Subcutaneous abdominal adipose tissue (tissue), 5 donors: ENCODE measurements around the gene FAM3D.

Source experiments
- H3K27ac ChIP-seq: one replicate; pipeline ENCODE4 v1.7.0; 2013; ENCODE audit warnings: low read depth, mild to moderate bottlenecking, inconsistent platforms, low read length, moderate library complexity
- H3K27me3 ChIP-seq, 5 donors: one replicate each; pipeline ENCODE4 v1.7.0; 2013; ENCODE audit warnings: low read length in 5 of 5, inconsistent platforms in 1 of 5; ENCODE audit not compliant: control insufficient read depth in 5 of 5, insufficient read depth in 4 of 5
- H3K36me3 ChIP-seq, 5 donors: one replicate each; pipeline ENCODE4 v1.7.0; 2013; ENCODE audit warnings: low read length in 5 of 5; ENCODE audit not compliant: control insufficient read depth in 5 of 5, insufficient read depth in 5 of 5
- H3K4me1 ChIP-seq, 5 donors: one replicate each; pipeline ENCODE4 v1.7.0; 2013; ENCODE audit warnings: low read length in 5 of 5, mild to moderate bottlenecking in 3 of 5, moderate library complexity in 1 of 5; ENCODE audit not compliant: control insufficient read depth in 5 of 5, insufficient read depth in 5 of 5
- H3K4me3 ChIP-seq, 5 donors: one replicate each; pipeline ENCODE4 v1.7.0; 2013; ENCODE audit warnings: low read length in 5 of 5, low read depth in 1 of 5
- H3K9ac ChIP-seq, 5 donors: one replicate each; pipeline ENCODE4 v1.7.0; 2013; ENCODE audit warnings: low read length in 5 of 5, mild to moderate bottlenecking in 4 of 5, moderate library complexity in 3 of 5
- H3K9me3 ChIP-seq, 5 donors: one replicate each; pipeline ENCODE4 v1.7.0; 2013; ENCODE audit warnings: low read length in 5 of 5; ENCODE audit not compliant: control insufficient read depth in 5 of 5
- donor health status: healthy.
- donor health status: healthy.
- donor health status: healthy.
- donor health status: healthy.
- donor health status: healthy.

FAM3D gene

DNA sequence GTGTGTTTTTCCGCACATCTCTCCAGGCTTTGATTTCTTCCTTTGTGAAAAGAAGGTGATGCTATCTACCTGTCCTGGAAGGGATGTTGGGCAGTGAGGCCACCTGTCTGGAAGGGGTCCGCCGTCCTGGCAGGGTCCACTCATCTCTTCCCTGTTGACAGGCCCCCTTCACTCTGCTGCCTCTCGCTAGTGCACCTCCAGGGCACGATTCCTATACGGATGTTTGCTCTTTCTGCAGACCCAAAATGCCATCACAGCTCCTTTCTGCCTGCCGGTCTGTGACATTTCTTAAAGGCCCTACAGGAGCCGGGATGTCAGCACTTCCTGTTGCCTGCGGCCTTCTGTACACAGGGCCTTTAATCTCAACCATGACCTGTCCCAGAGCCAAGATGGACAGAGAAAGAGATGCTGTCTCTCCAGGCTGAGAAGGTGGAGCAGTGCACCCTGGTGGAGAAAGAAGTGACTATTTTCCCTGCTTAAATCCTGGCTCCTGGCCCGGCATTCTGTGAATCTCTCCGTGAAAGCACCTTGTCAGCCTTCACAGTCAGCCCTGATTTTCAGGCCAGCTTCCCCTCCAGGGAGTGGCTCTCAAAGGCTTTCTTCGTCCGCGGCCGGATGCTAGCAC lies 7.4 kb downstream of the FAM3D start:
- H3K27me3 ChIP-seq: peaks cover 0 to 6% (median 0%) of the 10 kb centered on the region in 5 donors
- no peak overlapping the region for H3K27ac ChIP-seq
- no peaks in the 10 kb centered on the region for H3K4me1 ChIP-seq
- no peak overlapping the region for H3K9ac ChIP-seq
- H3K9me3 ChIP-seq: no peaks in the 10 kb centered on the region
- no peak overlapping the region for H3K4me3 ChIP-seq
- no peaks in the 10 kb centered on the region for H3K36me3 ChIP-seq

DNA sequence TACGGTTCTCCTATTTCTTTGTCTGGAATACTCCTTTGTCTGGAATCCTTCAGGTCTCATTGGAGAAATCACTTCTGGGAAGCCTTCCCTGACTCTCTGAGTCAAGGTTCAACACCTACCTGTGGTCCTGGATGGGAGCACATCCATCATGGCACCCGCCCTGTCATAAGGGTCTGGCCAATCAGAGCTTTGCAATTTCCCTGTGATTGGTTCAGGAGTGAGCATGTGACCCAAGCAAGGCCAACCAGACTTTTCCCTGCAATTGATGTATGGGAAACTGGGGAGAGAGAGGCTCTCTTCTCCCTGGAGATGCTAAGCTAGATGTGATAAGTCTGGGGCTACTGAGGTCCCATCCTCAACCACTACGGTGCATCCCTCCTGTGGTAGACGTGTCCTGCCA lies 8.1 kb downstream of the FAM3D start:
- H3K36me3 ChIP-seq: no peaks in the 10 kb centered on the region
- H3K4me3 ChIP-seq: no peak overlapping the region
- H3K27me3 ChIP-seq: peaks cover 0 to 6% (median 0%) of the 10 kb centered on the region in 5 donors
- H3K9ac ChIP-seq: no peak overlapping the region
- H3K27ac ChIP-seq: no peak overlapping the region
- no peaks in the 10 kb centered on the region for H3K9me3 ChIP-seq
- no peaks in the 10 kb centered on the region for H3K4me1 ChIP-seq

DNA sequence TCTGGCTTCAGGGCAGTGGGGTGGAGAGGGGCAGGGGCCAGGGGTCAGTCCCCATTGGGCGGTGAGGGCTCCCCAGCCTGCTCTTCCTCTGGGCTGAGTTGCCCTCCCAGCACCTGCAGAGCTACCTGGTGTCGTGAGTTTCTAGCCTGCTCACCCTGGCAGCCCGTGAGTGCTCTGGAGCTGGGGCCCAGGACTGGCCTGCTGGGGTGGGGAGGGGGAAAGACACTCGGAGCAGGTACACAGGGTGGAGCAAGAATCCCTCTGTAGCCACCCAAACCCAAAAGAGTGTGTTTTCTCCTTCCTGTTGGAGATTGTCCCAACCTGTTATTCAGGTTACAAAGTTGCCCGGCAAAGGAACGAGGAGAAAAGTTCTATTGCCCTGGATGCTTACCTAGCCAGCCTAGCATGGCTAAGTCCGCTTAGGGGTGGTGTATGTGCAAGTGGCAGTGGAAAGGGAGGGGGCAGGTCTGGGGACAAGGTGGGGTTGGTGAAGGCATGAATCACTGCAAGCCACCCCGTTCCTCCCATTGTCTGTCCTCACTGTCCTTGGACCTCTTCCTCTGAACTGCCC lies 8.9 kb downstream of the FAM3D start:
- Histone ChIP-seq H3K27ac (no peak overlapping the region), H3K27me3 (peaks cover 0 to 8% (median 2%) of the 10 kb centered on the region in 5 donors), H3K9ac (no peak overlapping the region), H3K9me3 (no peaks in the 10 kb centered on the region), H3K4me3 (no peak overlapping the region), H3K36me3 (no peaks in the 10 kb centered on the region), H3K4me1 (no peaks in the 10 kb centered on the region)

DNA sequence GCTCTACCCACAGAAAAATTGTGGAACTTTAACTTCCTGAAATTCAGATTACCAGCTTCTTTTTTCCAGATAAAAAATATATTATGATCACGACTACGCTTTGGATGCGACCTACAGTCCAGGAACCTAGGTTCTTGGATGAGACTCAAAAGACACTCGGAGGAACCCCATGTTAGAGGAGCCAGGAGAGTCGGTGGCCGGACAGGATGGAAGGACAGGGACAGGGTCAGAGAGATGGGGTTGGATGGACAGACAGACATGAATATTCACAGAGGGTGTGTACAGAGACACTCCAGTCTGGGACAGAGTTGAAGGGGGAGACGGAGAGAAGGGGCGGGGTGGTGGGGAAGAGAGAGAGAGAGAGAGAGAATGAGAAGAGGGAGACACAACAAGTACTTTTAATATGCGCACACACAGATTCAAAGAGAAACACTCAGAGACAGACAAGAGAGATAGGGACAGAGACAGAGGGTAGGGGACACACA lies 9.5 kb downstream of the FAM3D start:
- peaks cover 0 to 8% (median 2%) of the 10 kb centered on the region in 5 donors for H3K27me3 ChIP-seq
- H3K4me3 ChIP-seq: no peak overlapping the region
- no peak overlapping the region for H3K9ac ChIP-seq
- H3K9me3 ChIP-seq: no peaks in the 10 kb centered on the region
- no peaks in the 10 kb centered on the region for H3K36me3 ChIP-seq
- no peaks in the 10 kb centered on the region for H3K4me1 ChIP-seq
- no peak overlapping the region for H3K27ac ChIP-seq

DNA sequence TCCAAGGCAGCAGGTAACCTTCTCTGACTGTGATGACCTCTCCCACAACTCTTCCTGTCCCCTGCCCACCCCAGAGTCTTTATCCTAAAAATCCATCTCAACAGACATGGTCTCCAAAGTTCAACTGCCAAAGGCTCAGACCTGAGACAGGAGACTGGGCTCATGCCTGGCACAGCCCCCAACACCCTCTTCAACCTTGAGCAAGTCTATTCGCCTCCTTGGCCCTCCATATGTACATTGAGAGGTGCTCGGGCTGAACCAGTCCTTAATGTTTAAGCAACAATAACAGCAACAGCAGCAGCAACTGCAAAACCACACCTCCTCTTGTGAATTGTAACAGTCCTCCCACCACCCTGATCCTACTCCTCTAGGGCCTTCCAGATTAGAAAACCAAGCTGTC lies 9.9 kb downstream of the FAM3D start:
- Histone ChIP-seq H3K27me3 (peaks cover 0 to 8% (median 2%) of the 10 kb centered on the region in 5 donors), H3K9ac (no peak overlapping the region), H3K4me1 (no peaks in the 10 kb centered on the region), H3K9me3 (no peaks in the 10 kb centered on the region), H3K4me3 (no peak overlapping the region), H3K36me3 (no peaks in the 10 kb centered on the region), H3K27ac (no peak overlapping the region)

DNA sequence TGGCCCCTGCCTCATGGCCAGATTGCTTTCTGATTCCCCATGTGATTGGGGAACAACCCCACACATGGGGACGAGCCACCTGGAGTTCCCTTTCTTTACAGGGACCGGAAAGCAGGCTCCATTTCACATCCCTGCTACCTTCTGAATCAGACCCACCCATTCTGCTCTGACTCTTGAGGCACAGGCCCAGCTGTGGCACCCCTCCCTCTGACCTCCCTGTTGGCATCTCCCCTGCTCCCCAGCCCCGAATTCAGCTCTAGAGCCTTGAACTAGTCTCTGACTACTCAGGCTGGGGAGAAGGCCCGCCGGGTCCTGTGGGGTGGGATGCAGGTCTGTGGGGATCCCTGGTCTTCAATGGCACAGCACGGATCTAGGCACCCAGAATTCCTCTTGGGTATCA lies 12.1 kb downstream of the FAM3D start:
- Histone ChIP-seq H3K27me3 (peaks cover 0 to 8% (median 2%) of the 10 kb centered on the region in 5 donors), H3K4me3 (no peak overlapping the region), H3K4me1 (no peaks in the 10 kb centered on the region), H3K9ac (no peak overlapping the region), H3K27ac (no peak overlapping the region), H3K36me3 (no peaks in the 10 kb centered on the region), H3K9me3 (no peaks in the 10 kb centered on the region)

DNA sequence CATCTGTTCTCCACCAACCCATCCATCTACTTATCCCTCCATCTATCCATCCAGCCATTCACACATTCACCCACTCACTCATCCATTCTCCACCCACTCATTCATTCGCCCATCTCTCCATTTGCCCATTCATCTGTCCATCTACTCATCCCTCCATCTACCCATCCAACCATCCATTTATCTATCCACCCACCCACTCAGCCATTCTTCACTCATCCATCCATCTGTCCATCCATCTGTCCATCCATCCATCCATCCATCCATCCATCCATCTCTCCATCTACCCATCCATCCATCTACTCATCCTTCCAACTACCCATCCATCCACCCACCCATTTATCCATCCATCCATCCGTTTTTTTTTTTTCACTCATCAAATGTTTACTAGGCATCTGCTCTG lies 13.9 kb downstream of the FAM3D start:
- Histone ChIP-seq H3K9ac (no peak overlapping the region), H3K27ac (no peak overlapping the region), H3K9me3 (no peaks in the 10 kb centered on the region), H3K4me1 (no peaks in the 10 kb centered on the region), H3K36me3 (no peaks in the 10 kb centered on the region), H3K27me3 (peaks cover 0 to 8% (median 2%) of the 10 kb centered on the region in 5 donors), H3K4me3 (no peak overlapping the region)

DNA sequence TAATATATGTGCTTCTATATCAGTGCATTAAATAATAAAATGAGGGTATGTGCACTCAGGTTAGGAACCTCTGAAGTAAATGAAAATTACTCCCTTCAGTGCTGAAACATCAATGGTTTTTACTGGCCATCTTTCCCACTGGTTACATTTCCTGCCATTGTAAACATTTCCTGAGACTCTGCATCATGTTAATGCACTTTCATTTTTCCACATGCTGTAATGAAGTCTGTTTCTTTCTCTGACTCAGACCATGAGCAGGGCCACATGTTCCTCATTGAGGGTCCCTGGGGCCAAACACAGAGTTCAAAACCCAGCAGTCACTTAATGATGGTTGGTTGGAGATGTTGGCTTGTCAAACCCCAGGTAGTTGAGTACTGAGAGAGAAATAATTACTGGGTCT lies 15.3 kb downstream of the FAM3D start:
- peaks cover 0 to 7% (median 2%) of the 10 kb centered on the region in 5 donors for H3K27me3 ChIP-seq
- H3K4me1 ChIP-seq: no peaks in the 10 kb centered on the region
- H3K36me3 ChIP-seq: no peaks in the 10 kb centered on the region
- no peaks in the 10 kb centered on the region for H3K9me3 ChIP-seq
- H3K27ac ChIP-seq: no peak overlapping the region
- no peak overlapping the region for H3K9ac ChIP-seq
- no peak overlapping the region for H3K4me3 ChIP-seq

DNA sequence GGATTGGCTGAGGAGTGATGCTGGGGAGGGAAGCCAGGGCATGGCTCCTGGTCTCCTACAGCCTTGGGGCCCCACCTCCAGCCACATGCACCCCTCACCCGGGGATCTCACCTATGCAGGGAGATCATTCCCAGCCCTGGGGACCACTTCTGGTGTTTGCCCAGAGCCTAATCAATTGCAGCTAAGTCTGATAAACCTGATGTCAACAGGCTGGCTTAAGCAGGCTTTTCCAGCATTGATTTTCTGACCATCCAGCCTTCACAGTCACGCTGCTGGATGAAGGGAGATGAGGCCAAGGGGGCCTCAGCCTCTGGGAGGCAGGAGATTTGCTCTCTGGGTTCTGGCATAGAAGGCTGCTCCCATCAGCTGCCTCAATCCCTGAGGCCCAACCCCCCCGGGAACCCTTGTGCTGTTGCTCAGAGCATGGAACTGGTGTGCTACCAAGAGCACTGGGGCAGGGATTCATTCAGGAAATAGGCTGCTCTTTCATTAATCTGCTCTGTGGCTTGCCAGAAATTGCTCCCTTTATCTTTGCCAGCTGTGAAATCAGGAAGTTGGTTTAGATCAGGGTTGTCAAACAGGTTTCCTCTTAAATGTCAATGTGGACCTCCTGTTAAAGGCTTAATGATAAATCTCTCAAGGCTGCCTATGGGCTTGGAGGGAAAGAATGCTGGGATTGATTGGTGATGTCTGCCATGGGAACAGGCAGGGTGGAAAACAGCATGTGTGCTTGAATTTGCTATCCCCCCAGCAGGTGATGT lies 19.0 kb downstream of the FAM3D start:
- Histone ChIP-seq H3K4me3 (no peak overlapping the region), H3K4me1 (no peaks in the 10 kb centered on the region), H3K9me3 (no peaks in the 10 kb centered on the region), H3K36me3 (no peaks in the 10 kb centered on the region), H3K9ac (no peak overlapping the region), H3K27me3 (peaks cover 0 to 4% (median 0%) of the 10 kb centered on the region in 5 donors), H3K27ac (no peak overlapping the region)

DNA sequence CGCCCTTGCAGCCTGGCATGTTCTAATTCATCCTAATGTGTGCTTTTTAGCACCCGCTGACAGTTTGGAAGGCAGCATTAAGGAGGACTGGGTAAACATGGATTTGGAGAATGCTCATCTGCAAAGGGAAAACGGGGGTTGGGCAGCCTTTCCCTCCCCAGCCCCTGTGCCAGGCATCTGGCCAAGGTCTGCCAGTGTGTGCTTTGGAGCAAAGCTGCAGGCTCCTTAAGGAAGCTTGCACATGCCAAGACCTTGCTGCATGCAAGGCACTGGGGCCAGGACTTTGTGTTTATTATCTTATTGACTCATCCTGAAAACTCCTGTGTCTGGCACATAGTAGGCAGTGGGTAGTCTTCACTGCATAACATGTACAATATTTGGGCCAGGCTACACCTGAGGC lies 20.1 kb downstream of the FAM3D start:
- Histone ChIP-seq H3K9me3 (no peaks in the 10 kb centered on the region), H3K4me3 (no peak overlapping the region), H3K27ac (no peak overlapping the region), H3K27me3 (peaks cover 0 to 4% (median 0%) of the 10 kb centered on the region in 5 donors), H3K36me3 (no peaks in the 10 kb centered on the region), H3K4me1 (no peaks in the 10 kb centered on the region), H3K9ac (no peak overlapping the region)
